T-cell (primary cell): ENCODE data around the gene NPDC1. TPM values are rescaled to one million over a fixed set of nuclear protein-coding genes. Genes with fewer than 3 reads are reported as not detected.

Experiments used
- ATAC-seq, 4 experiments: fragments of 200-7000 bp in 3 of 4; fragments of 150-1000 bp in 1 of 4; cut with Tn5 transposase; replicated peaks in 1 of 4; 1 replicate in 3 of 4; 2 replicates in 1 of 4; pipeline ENCODE4 v1.10.0; 2021; ENCODE audit warnings: moderate library complexity in 3 of 4, mild to moderate bottlenecking in 2 of 4, moderate number of reproducible peaks in 1 of 4
- CTCF ChIA-PET, 2 donors: fragments of 300-600 bp; sonication (Branson Sonifier 250); formaldehyde crosslinking; loops; one replicate each; lab custom pipeline; 2022; ENCODE audit warnings: antibody characterized with exemption in 2 of 2; lab: Charles Lee
- POLR2A ChIA-PET, 2 donors: fragments of 300-600 bp; sonication (Branson Sonifier 250); formaldehyde crosslinking; loops; one replicate each; lab custom pipeline; 2022; ENCODE audit warnings: antibody characterized with exemption in 2 of 2; lab: Charles Lee
- DNase-seq, 35 experiments: peaks; one replicate each; pipeline versions ENCODE4 v3.0.0 to v3.0.0-alpha.2; 2013 to 2023
- H3K27ac ChIP-seq: one replicate; pipeline ENCODE4 v1.5.1; 2013; ENCODE audit warnings: low read length
- H3K27me3 ChIP-seq, 2 experiments: replicated peaks in 1 of 2; 1 replicate in 1 of 2; 2 replicates in 1 of 2; pipeline versions ENCODE4 v1.6.1 to v1.7.0; 2013; ENCODE audit warnings: low read length in 1 of 2, mixed read lengths in 1 of 2; ENCODE audit not compliant: control insufficient read depth in 2 of 2, insufficient read depth in 2 of 2; ENCODE audit errors: extremely low read depth in 1 of 2
- H3K36me3 ChIP-seq, 2 donors: 1 replicate in 1 of 2; 2 replicates in 1 of 2; pipeline versions ENCODE4 v1.6.1 to v1.7.0; 2013; ENCODE audit warnings: low read length in 1 of 2; ENCODE audit not compliant: control insufficient read depth in 2 of 2, insufficient read depth in 1 of 2; ENCODE audit errors: extremely low read depth in 1 of 2
- H3K4me1 ChIP-seq, 2 experiments: 1 replicate in 1 of 2; 2 replicates in 1 of 2; pipeline versions ENCODE4 v1.6.1 to v1.7.0; 2013; ENCODE audit warnings: low read length in 2 of 2, mixed read lengths in 1 of 2; ENCODE audit not compliant: insufficient read depth in 2 of 2, control insufficient read depth in 1 of 2; ENCODE audit errors: extremely low read depth in 1 of 2
- H3K4me3 ChIP-seq, 2 donors: 1 replicate in 1 of 2; 2 replicates in 1 of 2; pipeline versions ENCODE4 v1.5.1 to v1.7.0; 2013; ENCODE audit warnings: mild to moderate bottlenecking in 2 of 2, low read length in 1 of 2, moderate library complexity in 1 of 2; ENCODE audit not compliant: control insufficient read depth in 1 of 2; ENCODE audit errors: extremely low read depth in 1 of 2
- H3K9me3 ChIP-seq: 2 replicates; pipeline ENCODE4 v1.7.0; 2013
- H3K27ac Mint-ChIP-seq, 2 donors: one replicate each; pipeline ENCODE4 v1.8.0; 2020 to 2021; ENCODE audit warnings: mild to moderate bottlenecking in 2 of 2, mixed read lengths in 2 of 2
- H3K27me3 Mint-ChIP-seq, 2 donors: one replicate each; pipeline ENCODE4 v1.8.0; 2021 to 2022; ENCODE audit warnings: mixed read lengths in 2 of 2
- H3K36me3 Mint-ChIP-seq: one replicate; pipeline ENCODE4 v1.8.0; 2021; ENCODE audit warnings: mixed read lengths
- H3K4me1 Mint-ChIP-seq, 3 donors: one replicate each; pipeline ENCODE4 v1.8.0; 2020 to 2022; ENCODE audit warnings: mixed read lengths in 3 of 3, mild to moderate bottlenecking in 1 of 3
- H3K4me3 Mint-ChIP-seq, 3 donors: one replicate each; pipeline ENCODE4 v1.8.0; 2020 to 2022; ENCODE audit warnings: mild to moderate bottlenecking in 3 of 3, mixed read lengths in 3 of 3, moderate library complexity in 3 of 3
- H3K9me3 Mint-ChIP-seq, 3 donors: one replicate each; pipeline ENCODE4 v1.8.0; 2020 to 2022; ENCODE audit warnings: mixed read lengths in 3 of 3
- WGBS: methylation state at CpG from one replicate; pipeline ENCODE4 v1.1.5; 2013; ENCODE audit warnings: missing lambda C conversion rate; ENCODE audit not compliant: insufficient coverage; 5-methylcytosine and 5-hydroxymethylcytosine counted together
- total RNA-seq, 35 experiments: library from RNA in 6 of 35; stranded (reverse) in 6 of 35; fragments of 120-200 nt in 1 of 35; gene quantifications; one replicate each; pipeline versions ENCODE4 v1.2.1 to v1.2.4 and lab custom pipeline; 2013 to 2026

Gene NPDC1
- total RNA-seq, 5 donors from 2014 or later (not counting 1 experiment from before 2014, with no cell fraction given): 32.4 to 76.7 (median 57.0) TPM

GRCh38 chr9:137037035-137037434, 8.9 kb downstream of the NPDC1 start:
- no peak overlapping the region for H3K4me3 Mint-ChIP-seq
- CTCF ChIA-PET: no interaction called here

GRCh38 chr9:137035937-137036336, 10.0 kb downstream of the NPDC1 start:
- H3K27ac ChIP-seq: no peak overlapping the region
- DNase-seq (no peak), ATAC-seq (no peak)
- Mint-ChIP-seq H3K9me3 (no peaks in the 10 kb centered on the region), H3K4me3 (no peak overlapping the region), H3K27me3 (peaks cover 0 to 3% of the 10 kb centered on the region in 2 donors), H3K36me3 (no peaks in the 10 kb centered on the region), H3K4me1 (peaks cover 22 to 32% (median 28%) of the 10 kb centered on the region in 3 donors), H3K27ac (no peak overlapping the region)
- H3K4me1 ChIP-seq: peaks cover 2 to 48% of the 10 kb centered on the region in 2 experiments
- WGBS: 94% methylated on average over 8 of the region's 8 CpGs
- CTCF ChIA-PET: interaction anchor here in 1 of 2 donors (0.9 to 1.9 kb wide), 9 partner anchors 10 to 245 kb away, joined by 3 to 19 read pairs (median 5); partner anchors contain the start of genes AJM1, MAN1B1, NPDC1 and TMEM141
- no peaks in the 10 kb centered on the region for H3K36me3 ChIP-seq
- POLR2A ChIA-PET: no interaction called here
- peaks cover 0 to 25% of the 10 kb centered on the region in 2 experiments for H3K27me3 ChIP-seq
- H3K9me3 ChIP-seq: no peaks in the 10 kb centered on the region
- H3K4me3 ChIP-seq: no peak overlapping the region

More at GRCh38 chr9:137037035-137037434, 8.9 kb downstream of the NPDC1 start:
- Histone ChIP-seq H3K4me3 (no peak overlapping the region), H3K27me3 (peaks cover 0 to 34% of the 10 kb centered on the region in 2 experiments), H3K27ac (no peak overlapping the region), H3K4me1 (peaks cover 2 to 37% of the 10 kb centered on the region in 2 experiments), H3K9me3 (no peaks in the 10 kb centered on the region), H3K36me3 (no peaks in the 10 kb centered on the region)
- WGBS: 80% methylated on average over 2 of the region's 13 CpGs
- Mint-ChIP-seq H3K9me3 (no peaks in the 10 kb centered on the region), H3K4me1 (peaks cover 19 to 26% (median 23%) of the 10 kb centered on the region in 3 donors), H3K27ac (no peak overlapping the region), H3K27me3 (peaks cover 0 to 3% of the 10 kb centered on the region in 2 donors), H3K36me3 (no peaks in the 10 kb centered on the region)
- ATAC-seq (no peak), DNase-seq (no peak)
- POLR2A ChIA-PET: no interaction called here

GRCh38 chr9:137035507-137035834, 10.5 kb downstream of the NPDC1 start:
- ChIA-PET POLR2A (interaction anchor here in 1 of 2 donors (0.6 kb wide), 1 partner anchor 247 kb away, joined by 3 read pairs; no protein-coding TSS in a partner anchor), CTCF (interaction anchor here (0.6 to 1.9 kb wide), 15 partner anchors 9 to 596 kb away, joined by 3 to 19 read pairs (median 5); partner anchors contain the start of genes AJM1 (in 1 of the 2), MAN1B1 (in 1 of the 2), NPDC1 (in 1 of the 2) and TMEM141 (in 1 of the 2))
- H3K9me3 Mint-ChIP-seq: no peaks in the 10 kb centered on the region
- H3K27me3 ChIP-seq: peaks cover 0 to 24% of the 10 kb centered on the region in 2 experiments
- no peak overlapping the region for H3K4me3 ChIP-seq
- H3K36me3 ChIP-seq: no peaks in the 10 kb centered on the region
- peak in 1 of 4 experiments; percentile 16 for ATAC-seq
- peak overlapping the region; percentile 88 to 93 for H3K27ac Mint-ChIP-seq
- peaks cover 0 to 3% of the 10 kb centered on the region in 2 donors for H3K27me3 Mint-ChIP-seq
- 54% methylated on average over 4 of the region's 9 CpGs for WGBS
- no peaks in the 10 kb centered on the region for H3K9me3 ChIP-seq
- H3K27ac ChIP-seq: no peak overlapping the region
- no peaks in the 10 kb centered on the region for H3K36me3 Mint-ChIP-seq
- no peak for DNase-seq
- H3K4me3 Mint-ChIP-seq: peak overlapping the region in 1 of 3 donors; percentile 82
- peaks cover 2 to 52% of the 10 kb centered on the region in 2 experiments for H3K4me1 ChIP-seq
- peaks cover 27 to 37% (median 32%) of the 10 kb centered on the region in 3 donors for H3K4me1 Mint-ChIP-seq

- ATAC-seq: peak; percentile 80 to 88 (median 87)
- peaks cover 3 to 58% of the 10 kb centered on the region in 2 experiments for H3K4me1 ChIP-seq
Measured at GRCh38 chr9:137034709-137035506, 11.1 kb downstream of the NPDC1 start.

GRCh38 chr9:137034039-137034708, 11.8 kb downstream of the NPDC1 start:
- peak overlapping the region in 1 of 2 donors; percentile 29 for H3K4me3 ChIP-seq

More at GRCh38 chr9:137034709-137035506, 11.1 kb downstream of the NPDC1 start:
- Histone ChIP-seq H3K36me3 (no peaks in the 10 kb centered on the region), H3K27ac (peak overlapping the region; percentile 67), H3K27me3 (peaks cover 0 to 22% of the 10 kb centered on the region in 2 experiments), H3K4me3 (peak overlapping the region; percentile 1 to 29), H3K9me3 (no peaks in the 10 kb centered on the region)
- H3K27ac Mint-ChIP-seq: peak overlapping the region; percentile 88 to 93
- H3K27me3 Mint-ChIP-seq: peaks cover 0 to 2% of the 10 kb centered on the region in 2 donors
- peaks cover 32 to 40% (median 37%) of the 10 kb centered on the region in 3 donors for H3K4me1 Mint-ChIP-seq
- 2% methylated on average over 17 of the region's 24 CpGs for WGBS
- POLR2A ChIA-PET: interaction anchor here (0.6 kb wide), 2 partner anchors 47 to 247 kb away, joined by 3 read pairs; no protein-coding TSS in a partner anchor
- H3K4me3 Mint-ChIP-seq: peak overlapping the region; percentile 59 to 82 (median 75)
- CTCF ChIA-PET: interaction anchor here (0.5 to 1.9 kb wide), 23 partner anchors 9 to 596 kb away, joined by 3 to 19 read pairs (median 4); partner anchors contain the start of genes AJM1 (in 1 of the 2), MAN1B1 (in 1 of the 2), NPDC1 (in 1 of the 2) and TMEM141 (in 1 of the 2)
- DNase-seq: peak; percentile 68 to 95 (median 83)
- no peaks in the 10 kb centered on the region for H3K9me3 Mint-ChIP-seq
- H3K36me3 Mint-ChIP-seq: no peaks in the 10 kb centered on the region

More at GRCh38 chr9:137034039-137034708, 11.8 kb downstream of the NPDC1 start:
- Mint-ChIP-seq H3K27ac (peak overlapping the region; percentile 88 to 93), H3K27me3 (peaks cover 0 to 2% of the 10 kb centered on the region in 2 donors), H3K4me3 (peak overlapping the region; percentile 59 to 82 (median 75)), H3K36me3 (no peaks in the 10 kb centered on the region), H3K9me3 (no peaks in the 10 kb centered on the region), H3K4me1 (peaks cover 38 to 47% (median 43%) of the 10 kb centered on the region in 3 donors)
- Histone ChIP-seq H3K4me1 (peaks cover 7 to 65% of the 10 kb centered on the region in 2 experiments), H3K27ac (peak overlapping the region; percentile 67), H3K9me3 (no peaks in the 10 kb centered on the region), H3K36me3 (no peaks in the 10 kb centered on the region), H3K27me3 (peaks cover 0 to 20% of the 10 kb centered on the region in 2 experiments)
- ATAC-seq: no peak
- ChIA-PET CTCF (interaction anchor here (0.5 to 1.9 kb wide), 13 partner anchors 9 to 256 kb away, joined by 3 to 19 read pairs (median 5); partner anchors contain the start of genes AJM1 (in 1 of the 2), NPDC1 (in 1 of the 2) and TMEM141 (in 1 of the 2)), POLR2A (interaction anchor here in 1 of 2 donors (0.6 kb wide), 2 partner anchors 9 to 46 kb away, joined by 3 read pairs; no protein-coding TSS in a partner anchor)
- DNase-seq: no peak
- 8% methylated on average over 12 of the region's 15 CpGs for WGBS
